Peyer's patch (tissue), 4 donors: ENCODE data around the gene MUC13. TPM values are rescaled to one million over a fixed set of nuclear protein-coding genes. Genes with fewer than 3 reads are reported as not detected.
A peak's percentile ranks its signal among the peaks of the same experiment; 100 is the strongest.
"Not testable (repeated sequence)": the region's sequence is repeated elsewhere in the genome, so short reads cannot be mapped to it uniquely, and the experiment has no call there.

Experiments
- DNase-seq, 3 donors: peaks; one replicate each; pipeline ENCODE4 v3.0.0-alpha.2; 2017 to 2019
- H3K27ac ChIP-seq, 4 donors: fragments of 200-600 bp; sonication (generic); one replicate each; pipeline ENCODE4 v1.5.1; 2016 to 2019
- H3K27me3 ChIP-seq, 2 donors: fragments of 200-600 bp; sonication (generic); one replicate each; pipeline ENCODE4 v1.5.1; 2019
- H3K36me3 ChIP-seq, 3 donors: fragments of 200-600 bp; sonication (generic); one replicate each; pipeline ENCODE4 v1.5.1; 2016 to 2019
- H3K4me1 ChIP-seq, 4 donors: fragments of 200-600 bp; sonication (generic); one replicate each; pipeline ENCODE4 v1.5.1; 2016 to 2019
- H3K4me3 ChIP-seq, 4 donors: fragments of 200-600 bp; sonication (generic); 1 replicate in 3 of 4; 2 replicates in 1 of 4; pipeline ENCODE4 v1.5.1; 2016 to 2019; ENCODE audit warnings: mild to moderate bottlenecking in 1 of 4
- H3K9me3 ChIP-seq, 4 donors: fragments of 200-600 bp; sonication (generic); one replicate each; pipeline ENCODE4 v1.5.1; 2016 to 2019; ENCODE audit warnings: mild to moderate bottlenecking in 1 of 4
- POLR2A ChIP-seq, 2 donors: fragments of 450-650 bp; IDR thresholded peaks; one replicate each; pipeline ENCODE4 v1.5.1; 2017; ENCODE audit warnings: antibody characterized with exemption in 2 of 2, mild to moderate bottlenecking in 2 of 2, moderate library complexity in 2 of 2
- total RNA-seq, 4 donors: library from RNA; depleted of rRNA; stranded (reverse); fragments of >200 nt; gene quantifications; one replicate each; pipeline ENCODE4 v1.1.0, GENCODE V29; 2016
- TF ChIP-seq, protein P1 (sequence below), 6 experiments: fragments of 450-650 bp in 4 of 6; fragments of 200-600 bp in 2 of 6; sonication (generic) in 1 of 6; IDR thresholded peaks; one replicate each; pipeline ENCODE4 v1.5.1; 2017 to 2019; ENCODE audit warnings: antibody characterized with exemption in 6 of 6, mild to moderate bottlenecking in 3 of 6, moderate library complexity in 1 of 6

The MUC13 gene
- total RNA-seq, 4 donors from 2014 or later: 14.0 to 612 (median 512) TPM

DNA sequence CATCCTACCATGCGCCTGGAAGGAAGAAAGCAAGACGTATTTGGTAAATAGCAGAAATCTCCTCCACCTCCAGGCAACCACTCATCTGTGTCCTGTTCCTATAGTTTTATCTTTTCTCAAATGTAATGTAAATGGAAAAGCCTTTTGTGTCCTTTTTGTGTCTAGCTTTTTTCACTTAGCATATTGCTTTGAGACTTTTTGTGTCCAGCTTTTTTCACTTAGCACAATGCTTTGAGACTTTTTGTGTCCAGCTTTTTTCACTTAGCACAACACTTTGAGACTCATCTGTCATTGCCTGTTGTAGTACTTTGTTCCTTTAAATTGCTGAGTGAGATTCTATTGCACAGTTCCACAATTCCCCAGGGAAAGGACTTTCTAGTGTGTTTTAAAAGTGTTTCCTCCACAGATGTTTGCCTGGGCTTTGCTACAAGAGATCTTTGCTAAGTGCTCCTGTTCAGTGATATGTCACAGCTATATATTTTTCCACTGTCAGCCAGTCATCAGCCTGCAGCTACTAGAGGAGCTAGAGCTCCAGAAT, 27.9 kb upstream of the MUC13 start:
- H3K27ac ChIP-seq: peak overlapping the region in 2 of 4 donors; percentile 70 to 84
- no peaks in the 10 kb centered on the region for H3K36me3 ChIP-seq
- DNase-seq: no peak

DNA sequence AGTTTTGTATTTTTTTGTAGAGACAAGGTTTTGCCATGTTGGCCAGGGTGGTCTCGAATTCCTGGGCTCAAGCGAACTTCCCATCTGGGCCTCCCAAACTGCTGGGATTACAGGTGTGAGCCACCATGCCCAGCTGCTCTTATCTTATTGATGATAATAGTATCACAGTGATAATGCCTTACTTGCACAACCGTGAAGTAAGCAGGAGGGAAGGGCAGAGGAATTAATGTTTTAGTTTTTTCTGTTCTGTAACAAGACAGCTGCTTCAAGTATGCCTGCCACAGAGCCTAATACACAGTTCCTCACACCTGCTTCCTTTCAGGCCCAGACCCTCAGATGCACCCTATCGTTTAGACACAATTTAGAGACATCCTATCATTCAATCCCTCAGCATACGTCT, 26.1 kb upstream of the MUC13 start:
- peak overlapping the region in 3 of 4 donors; percentile 1 to 79 (median 75) for H3K27ac ChIP-seq
- H3K4me1 ChIP-seq: peaks cover 0 to 47% (median 6%) of the 10 kb centered on the region in 4 donors
- H3K36me3 ChIP-seq: no peaks in the 10 kb centered on the region
- H3K27me3 ChIP-seq: no peaks in the 10 kb centered on the region
- TF ChIP-seq POLR2A (IDR thresholded peaks at IDR 0.05): no peak
- TF ChIP-seq, protein P1, sequence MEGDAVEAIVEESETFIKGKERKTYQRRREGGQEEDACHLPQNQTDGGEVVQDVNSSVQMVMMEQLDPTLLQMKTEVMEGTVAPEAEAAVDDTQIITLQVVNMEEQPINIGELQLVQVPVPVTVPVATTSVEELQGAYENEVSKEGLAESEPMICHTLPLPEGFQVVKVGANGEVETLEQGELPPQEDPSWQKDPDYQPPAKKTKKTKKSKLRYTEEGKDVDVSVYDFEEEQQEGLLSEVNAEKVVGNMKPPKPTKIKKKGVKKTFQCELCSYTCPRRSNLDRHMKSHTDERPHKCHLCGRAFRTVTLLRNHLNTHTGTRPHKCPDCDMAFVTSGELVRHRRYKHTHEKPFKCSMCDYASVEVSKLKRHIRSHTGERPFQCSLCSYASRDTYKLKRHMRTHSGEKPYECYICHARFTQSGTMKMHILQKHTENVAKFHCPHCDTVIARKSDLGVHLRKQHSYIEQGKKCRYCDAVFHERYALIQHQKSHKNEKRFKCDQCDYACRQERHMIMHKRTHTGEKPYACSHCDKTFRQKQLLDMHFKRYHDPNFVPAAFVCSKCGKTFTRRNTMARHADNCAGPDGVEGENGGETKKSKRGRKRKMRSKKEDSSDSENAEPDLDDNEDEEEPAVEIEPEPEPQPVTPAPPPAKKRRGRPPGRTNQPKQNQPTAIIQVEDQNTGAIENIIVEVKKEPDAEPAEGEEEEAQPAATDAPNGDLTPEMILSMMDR (IDR thresholded peaks at IDR 0.05): no peak
- DNase-seq: no peak
- no peaks in the 10 kb centered on the region for H3K9me3 ChIP-seq
- no peak overlapping the region for H3K4me3 ChIP-seq

More for the DNA sequence above, 27.9 kb upstream of the MUC13 start:
- H3K4me1 ChIP-seq: peaks cover 0 to 51% (median 6%) of the 10 kb centered on the region in 4 donors
- no peak overlapping the region for H3K4me3 ChIP-seq
- TF ChIP-seq POLR2A (IDR thresholded peaks at IDR 0.05): no peak
- TF ChIP-seq, protein P1 (IDR thresholded peaks at IDR 0.05): no peak
- H3K9me3 ChIP-seq: no peaks in the 10 kb centered on the region
- no peaks in the 10 kb centered on the region for H3K27me3 ChIP-seq

DNA sequence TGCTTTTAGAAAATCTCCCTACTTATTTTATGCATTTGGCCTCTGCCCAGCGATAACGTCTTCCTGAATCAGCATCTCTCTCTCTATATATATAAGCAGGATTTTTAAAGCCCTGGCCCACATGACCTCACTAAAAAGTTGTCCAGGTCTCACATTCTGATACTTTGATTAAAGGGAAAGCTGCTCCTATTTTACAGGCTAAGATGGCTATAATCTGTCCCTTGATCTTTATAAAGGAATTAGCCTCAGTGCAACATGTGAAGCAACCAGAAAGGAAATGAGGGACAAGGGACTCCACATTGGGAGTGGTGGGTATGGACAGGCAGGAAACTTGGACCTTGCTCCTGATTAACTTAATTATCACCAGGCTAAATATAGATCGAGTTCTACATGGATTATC, 25.6 kb upstream of the MUC13 start:
- Histone ChIP-seq H3K36me3 (no peaks in the 10 kb centered on the region), H3K9me3 (no peaks in the 10 kb centered on the region), H3K27me3 (no peaks in the 10 kb centered on the region), H3K4me1 (peaks cover 0 to 43% (median 6%) of the 10 kb centered on the region in 4 donors), H3K27ac (peak overlapping the region in 2 of 4 donors; percentile 75 to 84), H3K4me3 (no peak overlapping the region)
- peak in 1 of 3 donors; percentile 57 for DNase-seq
- no peak for TF ChIP-seq POLR2A (IDR thresholded peaks at IDR 0.05)
- TF ChIP-seq, protein P1 (IDR thresholded peaks at IDR 0.05): no peak

DNA sequence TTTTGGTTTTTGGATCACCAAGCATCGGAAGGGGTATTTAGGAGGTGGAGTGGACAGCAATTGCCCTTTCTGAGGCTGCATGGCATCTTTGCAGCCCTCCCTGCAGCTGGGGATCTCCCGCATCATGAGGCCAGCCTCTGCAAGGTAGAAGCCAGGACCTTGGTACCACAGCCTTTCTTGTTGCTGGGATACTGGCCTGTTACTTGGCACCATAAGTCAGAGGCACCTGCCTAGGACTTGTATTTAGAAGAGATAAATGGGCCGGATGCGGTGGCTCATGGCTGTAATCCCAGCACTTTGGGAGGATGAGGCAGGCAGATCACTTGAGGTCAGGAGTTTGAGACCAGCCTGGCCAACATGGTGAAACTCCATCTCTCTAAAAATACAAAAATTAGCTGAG, 23.4 kb upstream of the MUC13 start:
- H3K27me3 ChIP-seq, H3K36me3 ChIP-seq, H3K9me3 ChIP-seq, H3K27ac ChIP-seq, DNase-seq, H3K4me3 ChIP-seq: not testable (repeated sequence)
- H3K4me1 ChIP-seq: peaks cover 0 to 22% (median 4%) of the 10 kb centered on the region in 4 donors

DNA sequence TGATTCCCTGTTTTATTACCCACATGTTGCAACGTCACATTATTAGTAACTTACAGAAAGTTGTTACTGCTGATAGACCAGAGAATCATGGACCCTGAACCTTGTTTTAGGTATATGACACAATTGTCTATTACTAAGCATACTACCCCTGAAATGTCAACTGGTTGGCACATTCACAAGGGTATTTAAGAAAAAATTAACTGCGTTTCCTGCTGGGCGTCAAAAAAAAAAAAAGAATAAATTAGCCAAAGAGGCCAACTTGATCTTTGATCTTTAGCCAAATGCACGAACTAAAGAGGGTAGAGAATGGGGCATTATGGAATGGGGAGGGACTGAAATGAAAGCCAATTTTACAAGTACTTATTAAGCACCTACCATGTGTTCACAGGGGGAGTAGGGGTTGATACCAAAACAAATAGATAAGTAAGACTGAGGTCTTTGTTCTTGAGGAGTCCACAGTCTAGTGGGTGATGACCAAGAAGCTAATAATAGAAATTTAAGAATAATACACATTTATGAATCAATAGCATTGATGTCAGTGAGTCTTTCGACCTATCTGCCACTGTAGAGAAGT, 17.8 kb upstream of the MUC13 start:
- Histone ChIP-seq H3K27me3 (no peaks in the 10 kb centered on the region), H3K27ac (peak overlapping the region in 3 of 4 donors; percentile 40 to 85 (median 72)), H3K36me3 (no peaks in the 10 kb centered on the region), H3K9me3 (no peaks in the 10 kb centered on the region), H3K4me1 (peaks cover 0 to 6% (median 0%) of the 10 kb centered on the region in 4 donors), H3K4me3 (no peak overlapping the region)
- TF ChIP-seq, protein P1 (IDR thresholded peaks at IDR 0.05): no peak
- no peak for TF ChIP-seq POLR2A (IDR thresholded peaks at IDR 0.05)
- no peak for DNase-seq

DNA sequence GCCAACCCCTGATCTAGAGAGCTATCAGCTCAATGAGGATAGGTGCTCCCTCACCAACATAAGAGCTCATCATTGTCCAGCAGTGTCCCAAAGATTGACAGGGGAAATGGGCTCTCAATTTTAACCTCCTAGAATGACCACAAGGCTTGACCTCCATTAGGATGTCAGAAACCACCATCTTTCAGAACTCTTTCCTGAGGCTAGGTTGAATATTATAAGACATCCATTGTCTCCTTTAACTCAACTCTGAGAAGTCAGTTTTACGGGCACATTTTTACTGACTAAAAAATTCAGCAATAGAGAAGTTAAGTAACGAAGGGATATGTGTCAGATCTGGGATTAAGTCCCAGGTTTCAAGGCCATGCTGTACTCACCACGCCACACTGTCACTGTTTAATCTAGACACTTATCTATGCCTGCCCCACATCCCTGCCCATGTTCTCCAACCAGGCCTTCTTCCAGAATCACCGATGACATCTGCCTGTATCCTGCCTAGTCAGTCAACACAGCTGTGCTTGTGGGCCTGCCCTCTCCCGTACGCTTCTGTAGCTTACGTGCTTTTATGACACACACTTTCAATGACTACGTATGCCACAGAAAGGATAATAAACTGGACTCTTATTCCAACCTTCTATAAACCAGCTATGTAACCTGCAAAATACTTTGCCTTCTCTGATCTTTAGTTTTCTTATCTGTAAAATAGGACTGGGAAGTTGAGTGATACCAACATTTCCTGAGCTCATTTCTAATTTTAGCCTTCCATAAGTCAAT, 17.1 kb upstream of the MUC13 start:
- Histone ChIP-seq H3K9me3 (no peaks in the 10 kb centered on the region), H3K4me1 (peaks cover 0 to 6% (median 0%) of the 10 kb centered on the region in 4 donors), H3K4me3 (no peak overlapping the region), H3K27me3 (no peaks in the 10 kb centered on the region), H3K27ac (peak overlapping the region in 3 of 4 donors; percentile 40 to 85 (median 72)), H3K36me3 (no peaks in the 10 kb centered on the region)
- peak in 1 of 2 donors; percentile 80 for TF ChIP-seq POLR2A (IDR thresholded peaks at IDR 0.05)
- TF ChIP-seq, protein P1 (IDR thresholded peaks at IDR 0.05): peak in 1 of 6 experiments; percentile 17
- peak in 2 of 3 donors; percentile 73 to 86 for DNase-seq
